HG03432 (cell line): ENCODE results near the gene COL1A2.

Experiments used
- ATAC-seq: cut with Tn5 transposase; IDR thresholded peaks from one replicate; pipeline ENCODE4 v1.9.1; 2021; ENCODE audit warnings: mild to moderate bottlenecking, moderate library complexity; ENCODE audit not compliant: unreplicated experiment

COL1A2 gene

DNA sequence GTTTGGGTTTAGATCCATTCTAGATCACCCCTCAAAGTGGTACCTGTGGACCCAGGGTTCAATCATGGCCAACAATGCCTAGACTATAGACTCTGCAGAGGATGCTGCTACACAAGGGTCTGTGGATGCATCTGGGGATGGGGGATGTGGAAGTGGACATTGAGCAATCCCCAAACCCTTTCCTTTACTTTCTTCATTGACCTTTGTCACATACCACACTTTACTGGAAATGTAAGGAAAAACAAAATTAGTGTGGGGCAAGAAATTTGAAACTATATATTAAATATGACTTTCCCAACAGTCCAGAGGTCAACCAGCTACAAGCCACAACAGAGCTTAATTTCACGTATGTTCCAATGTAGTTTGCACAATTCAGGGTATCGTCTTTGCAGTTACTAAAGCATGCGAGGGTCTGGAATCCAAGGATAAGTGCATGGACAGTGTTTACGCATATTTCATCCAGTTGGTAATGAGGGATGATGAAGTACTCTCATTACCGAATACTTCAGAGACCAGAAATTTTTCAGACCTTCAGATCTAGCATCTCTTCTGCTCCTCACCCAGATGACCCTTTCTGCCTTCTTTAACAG is 81.7 kb downstream of the COL1A2 start:
- no peak for ATAC-seq

DNA sequence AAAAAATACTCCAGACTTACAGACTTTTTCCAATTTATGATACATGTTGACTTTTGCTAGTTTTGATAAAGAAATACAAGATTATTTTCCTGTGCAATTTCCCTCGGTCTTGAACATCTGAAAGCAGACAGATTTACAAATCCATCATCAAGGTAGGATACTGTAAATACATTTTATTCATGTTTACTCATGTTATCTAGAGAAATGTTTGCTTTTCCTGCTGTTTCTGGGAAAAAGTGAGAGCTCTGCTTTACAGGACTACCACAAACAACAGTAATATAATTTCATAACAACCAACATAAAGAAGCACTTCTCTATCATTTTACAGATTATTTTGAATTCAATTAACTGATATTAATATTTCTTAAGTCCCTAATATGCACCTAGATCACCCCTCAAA is 83.2 kb downstream of the COL1A2 start:
- ATAC-seq = no peak

DNA sequence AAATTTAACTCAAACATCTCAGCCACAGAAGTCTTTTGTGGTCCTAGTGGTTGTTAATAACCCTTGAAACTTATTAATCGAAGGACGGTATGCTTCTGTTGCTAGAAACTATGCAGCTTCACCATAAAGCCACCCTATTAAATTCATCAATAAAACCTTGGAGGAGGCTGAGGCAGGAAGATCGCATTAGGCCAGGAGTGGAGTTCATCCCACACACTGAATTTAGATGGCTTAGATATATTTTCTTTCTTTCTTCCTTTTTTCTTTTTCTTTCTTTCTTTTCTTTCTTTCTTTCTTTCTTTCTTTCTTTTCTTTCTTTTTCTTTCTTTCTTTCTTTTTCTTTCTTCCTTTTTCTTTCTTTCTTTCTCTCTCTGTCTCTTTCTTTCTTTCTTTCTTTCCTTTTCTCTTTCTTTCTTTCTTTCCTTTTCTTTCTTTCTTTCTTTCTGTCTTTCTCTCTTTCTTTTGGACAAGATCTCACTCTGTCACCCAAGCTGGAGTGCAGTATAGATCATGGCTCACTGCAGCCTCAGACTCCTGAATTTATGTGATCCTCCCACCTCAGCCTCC is 84.0 kb downstream of the COL1A2 start:
- no peak for ATAC-seq
